Adipocyte (in vitro differentiated cells): Measurements from ENCODE around the gene TBC1D14.

Source experiments
- DNase-seq: peaks from one replicate; pipeline ENCODE4 v3.0.0-alpha.2; 2015; ENCODE audit warnings: low read depth
- H3K27me3 ChIP-seq: replicated peaks from 2 replicates; pipeline ENCODE4 v1.7.0; 2013; ENCODE audit warnings: mild to moderate bottlenecking, low read length, moderate library complexity; ENCODE audit not compliant: control insufficient read depth, insufficient read depth
- H3K36me3 ChIP-seq: 2 replicates; pipeline ENCODE4 v1.7.0; 2013; ENCODE audit warnings: low read length, mild to moderate bottlenecking, moderate library complexity; ENCODE audit not compliant: control insufficient read depth, insufficient read depth, severe bottlenecking
- H3K4me1 ChIP-seq: 2 replicates; pipeline ENCODE4 v1.7.0; 2013; ENCODE audit warnings: mild to moderate bottlenecking, low read length, moderate library complexity; ENCODE audit not compliant: control insufficient read depth, insufficient read depth
- H3K4me3 ChIP-seq: 2 replicates; pipeline ENCODE4 v1.7.0; 2013; ENCODE audit warnings: mild to moderate bottlenecking, low read length, moderate library complexity
- H3K9ac ChIP-seq: 2 replicates; pipeline ENCODE4 v1.7.0; 2013; ENCODE audit warnings: mild to moderate bottlenecking, low read length, moderate library complexity
- H3K9me3 ChIP-seq: 2 replicates; pipeline ENCODE4 v1.7.0; 2013; ENCODE audit warnings: mild to moderate bottlenecking, low read length, moderate library complexity; ENCODE audit not compliant: control insufficient read depth

Gene TBC1D14

DNA sequence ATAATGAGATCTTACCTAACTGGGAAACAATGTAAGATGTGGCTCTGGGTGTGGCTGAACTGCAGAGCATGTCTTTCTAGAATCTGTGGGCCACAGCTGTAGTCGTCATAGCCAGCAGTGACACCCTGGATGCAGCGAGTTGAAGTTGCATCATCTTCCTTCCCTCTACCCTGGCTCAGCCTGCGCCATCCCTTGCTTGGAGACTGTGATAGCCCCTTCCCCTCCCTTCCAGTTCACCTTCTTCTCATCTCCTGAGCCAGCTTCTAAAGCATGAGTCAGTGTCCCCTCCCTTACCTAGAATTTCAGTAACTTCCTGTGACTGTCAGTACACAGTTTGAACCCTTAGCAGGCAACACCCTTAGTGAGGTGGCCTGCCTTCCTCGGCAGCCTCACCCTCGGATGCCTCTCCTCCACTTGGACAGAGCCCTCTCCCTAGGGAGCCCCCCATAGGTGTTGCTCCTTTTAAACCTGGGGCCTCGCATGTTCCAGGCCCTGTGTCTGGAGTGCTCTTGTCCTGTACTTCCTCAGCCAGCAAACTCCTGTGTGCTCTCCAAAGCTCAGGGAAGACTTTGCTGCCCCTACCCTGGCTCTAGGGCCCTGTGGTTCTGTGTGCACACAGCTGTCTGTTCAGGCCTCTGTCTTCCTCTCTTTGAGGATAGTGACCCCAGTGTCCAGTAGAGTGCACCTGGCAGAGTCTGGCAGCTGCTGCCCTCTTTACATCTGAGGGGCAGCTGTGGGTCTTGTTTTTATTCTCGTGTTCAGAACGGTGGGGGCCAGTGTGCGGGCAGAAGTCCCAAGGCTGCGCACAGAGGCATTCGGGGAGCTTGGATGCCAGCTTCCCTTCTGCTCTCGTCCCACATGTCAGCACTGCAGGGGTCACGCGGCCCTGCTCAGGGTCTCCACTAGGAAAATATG is 89.8 kb downstream of the TBC1D14 start:
- no peaks in the 10 kb centered on the region for H3K27me3 ChIP-seq
- H3K4me3 ChIP-seq: no peak overlapping the region
- peaks cover 74% of the 10 kb centered on the region for H3K36me3 ChIP-seq
- peaks cover 6% of the 10 kb centered on the region for H3K4me1 ChIP-seq
- H3K9ac ChIP-seq: no peak overlapping the region
- DNase-seq: no peak
- H3K9me3 ChIP-seq: no peaks in the 10 kb centered on the region

DNA sequence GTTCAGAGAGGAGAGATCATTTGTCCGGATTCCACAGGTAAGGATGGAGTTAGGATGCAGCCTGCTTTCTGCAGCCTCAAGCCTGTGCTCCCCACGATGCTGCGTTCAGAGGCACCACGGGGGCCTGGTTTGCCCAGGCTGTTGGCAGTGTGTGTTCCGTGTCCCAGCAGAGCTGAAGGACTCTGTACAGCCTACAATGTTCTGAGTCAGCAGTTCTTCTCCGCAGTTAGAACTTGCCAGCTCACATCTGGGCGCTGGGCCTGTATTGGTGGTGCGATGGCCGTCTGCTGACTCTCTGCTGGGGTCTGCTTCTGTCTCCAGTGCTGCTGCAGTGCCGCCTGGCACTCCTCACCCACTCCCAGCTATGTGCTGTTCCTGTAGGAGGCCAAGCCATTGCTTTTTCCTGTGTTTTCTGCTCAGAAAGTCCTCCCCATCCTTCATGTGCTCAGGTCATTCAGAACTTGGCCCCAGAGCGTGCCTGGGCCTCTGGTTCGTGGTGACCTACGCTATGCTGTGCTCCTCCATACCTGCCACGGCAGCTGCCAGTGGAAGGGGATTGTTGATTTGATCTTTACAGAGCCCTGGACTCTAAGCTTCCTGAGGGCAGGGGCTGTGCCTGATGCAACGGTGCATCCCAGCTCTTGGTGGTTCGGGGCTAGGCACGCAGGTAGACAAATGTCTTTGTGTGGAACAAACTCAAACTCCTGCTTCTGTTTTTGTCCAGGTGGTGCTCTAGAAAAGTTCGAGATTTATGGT is 91.0 kb downstream of the TBC1D14 start:
- peaks cover 6% of the 10 kb centered on the region for H3K4me1 ChIP-seq
- H3K9ac ChIP-seq: no peak overlapping the region
- H3K36me3 ChIP-seq: peaks cover 74% of the 10 kb centered on the region
- no peak overlapping the region for H3K4me3 ChIP-seq
- no peaks in the 10 kb centered on the region for H3K27me3 ChIP-seq
- H3K9me3 ChIP-seq: no peaks in the 10 kb centered on the region
- DNase-seq: no peak

DNA sequence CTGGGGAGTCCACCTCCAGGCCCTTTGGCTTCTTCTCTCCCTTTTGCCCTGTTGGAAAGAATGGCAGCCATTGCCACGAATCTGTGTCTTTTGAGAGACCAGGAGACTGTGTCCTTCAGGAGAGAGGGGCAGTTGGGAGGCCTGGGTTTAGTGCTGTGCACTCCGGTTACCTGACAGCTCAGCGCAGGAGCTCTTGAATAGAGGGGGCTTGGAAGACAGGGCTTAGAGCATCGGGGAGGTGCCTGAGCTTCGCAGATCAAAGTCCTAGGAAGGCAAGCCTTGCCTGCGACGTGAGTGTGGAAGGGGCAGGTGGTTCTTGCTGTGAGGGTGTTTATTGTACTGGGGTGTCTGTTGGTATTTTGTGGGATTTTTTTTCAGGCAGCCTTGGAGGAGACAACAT is 91.6 kb downstream of the TBC1D14 start:
- peaks cover 71% of the 10 kb centered on the region for H3K36me3 ChIP-seq
- H3K27me3 ChIP-seq: no peaks in the 10 kb centered on the region
- no peaks in the 10 kb centered on the region for H3K9me3 ChIP-seq
- H3K4me3 ChIP-seq: no peak overlapping the region
- H3K9ac ChIP-seq: no peak overlapping the region
- no peak for DNase-seq
- peaks cover 6% of the 10 kb centered on the region for H3K4me1 ChIP-seq

DNA sequence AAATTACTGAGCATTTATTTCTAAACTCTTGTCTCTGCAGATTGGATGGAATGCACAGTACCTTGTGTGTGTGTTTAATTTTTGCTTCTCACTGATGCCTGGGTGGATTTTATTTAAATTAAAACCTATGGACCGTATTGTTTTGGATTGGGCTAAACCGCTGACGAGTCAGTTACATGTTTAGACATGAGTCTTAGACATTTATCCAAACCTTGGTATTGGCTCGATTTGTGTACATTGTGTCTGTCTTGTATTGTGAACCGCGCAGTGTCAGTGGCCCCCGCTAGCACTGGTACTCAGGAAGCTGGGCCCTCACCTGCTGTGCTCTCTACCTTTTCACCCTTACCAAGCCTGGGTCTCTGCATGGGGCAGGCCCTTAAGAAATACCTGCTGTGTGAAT is 92.7 kb downstream of the TBC1D14 start:
- DNase-seq: no peak
- Histone ChIP-seq H3K9me3 (no peaks in the 10 kb centered on the region), H3K9ac (no peak overlapping the region), H3K4me1 (peaks cover 6% of the 10 kb centered on the region), H3K4me3 (no peak overlapping the region), H3K27me3 (no peaks in the 10 kb centered on the region), H3K36me3 (peaks cover 67% of the 10 kb centered on the region)

DNA sequence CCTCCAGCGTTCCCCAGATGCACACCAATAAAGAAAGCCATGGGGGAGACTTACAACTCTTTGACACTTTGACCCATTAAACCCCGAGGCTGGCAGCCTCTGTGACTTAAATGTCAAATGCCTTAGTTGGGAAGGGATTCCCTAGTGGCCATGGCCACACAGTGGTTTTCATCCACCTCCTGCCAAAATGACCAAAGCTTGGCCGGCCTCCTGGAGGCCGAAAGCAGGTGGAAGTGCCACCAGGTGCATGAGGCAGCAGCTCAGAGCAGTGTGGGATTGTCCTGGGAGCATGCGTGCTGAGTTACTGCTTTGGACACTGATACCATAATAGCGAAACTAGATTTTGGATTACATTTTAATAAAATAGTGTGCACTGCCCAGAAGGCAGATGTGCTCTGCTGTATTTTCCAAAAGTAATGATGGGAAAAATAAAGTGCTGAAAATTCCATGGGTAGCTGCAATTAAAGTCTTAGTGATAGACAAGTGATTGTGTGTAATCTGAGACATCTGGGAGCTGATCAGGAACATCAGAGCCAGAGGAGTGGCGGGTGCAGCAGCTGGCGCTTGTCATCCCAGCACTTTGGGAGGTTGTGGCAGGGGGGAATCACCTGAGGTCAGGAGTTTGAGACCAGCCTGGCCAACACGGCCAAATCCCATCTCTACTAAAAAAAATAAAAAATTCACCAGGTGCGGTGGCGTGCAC is 93.7 kb downstream of the TBC1D14 start:
- Histone ChIP-seq H3K9me3 (no peaks in the 10 kb centered on the region), H3K36me3 (peaks cover 69% of the 10 kb centered on the region), H3K27me3 (no peaks in the 10 kb centered on the region), H3K4me3 (no peak overlapping the region), H3K9ac (no peak overlapping the region), H3K4me1 (peaks cover 6% of the 10 kb centered on the region)
- no peak for DNase-seq

DNA sequence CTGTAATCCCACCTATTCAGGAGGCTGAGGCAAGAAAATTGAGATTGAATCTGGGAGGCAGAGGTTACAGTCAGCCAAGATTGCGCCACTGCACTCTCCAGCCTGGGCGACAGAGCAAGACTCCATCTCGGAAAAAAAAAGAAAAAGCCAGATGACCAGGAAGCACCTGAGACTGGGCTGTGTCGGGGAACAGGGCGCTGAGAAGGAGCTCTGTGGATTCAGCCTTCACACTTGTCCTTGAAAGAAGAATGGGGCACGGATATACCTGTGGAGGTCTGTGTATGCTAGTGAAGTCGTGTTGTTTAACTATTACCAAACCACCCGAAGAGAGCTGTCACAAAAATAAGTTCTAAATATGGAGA is 94.2 kb downstream of the TBC1D14 start:
- DNase-seq: no peak
- H3K9ac ChIP-seq: no peak overlapping the region
- H3K36me3 ChIP-seq: peaks cover 66% of the 10 kb centered on the region
- no peaks in the 10 kb centered on the region for H3K9me3 ChIP-seq
- H3K27me3 ChIP-seq: no peaks in the 10 kb centered on the region
- no peak overlapping the region for H3K4me3 ChIP-seq
- H3K4me1 ChIP-seq: peaks cover 6% of the 10 kb centered on the region

DNA sequence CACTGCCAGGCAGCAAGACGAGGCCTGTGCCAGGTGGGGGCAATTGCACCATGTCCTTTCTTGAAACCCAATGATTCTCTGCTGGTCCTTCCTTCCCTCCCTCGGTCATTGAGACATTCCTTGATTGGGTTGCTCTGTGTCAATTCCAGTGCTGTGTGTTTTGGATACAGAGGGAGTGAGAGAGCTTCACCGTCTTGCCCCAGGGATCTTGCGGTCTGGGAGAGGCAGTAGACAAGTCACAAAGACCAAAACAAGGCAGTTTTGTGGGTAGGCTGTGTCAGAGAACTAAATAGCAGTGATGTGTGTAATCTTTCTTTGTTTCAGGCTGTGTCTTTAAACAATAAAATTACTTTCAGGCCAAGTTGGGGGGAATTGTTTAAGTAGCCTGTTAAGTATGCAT is 94.7 kb downstream of the TBC1D14 start:
- no peaks in the 10 kb centered on the region for H3K27me3 ChIP-seq
- no peak overlapping the region for H3K9ac ChIP-seq
- peak; percentile 90 for DNase-seq
- H3K36me3 ChIP-seq: peaks cover 65% of the 10 kb centered on the region
- H3K4me1 ChIP-seq: peaks cover 6% of the 10 kb centered on the region
- H3K9me3 ChIP-seq: no peaks in the 10 kb centered on the region
- H3K4me3 ChIP-seq: no peak overlapping the region

DNA sequence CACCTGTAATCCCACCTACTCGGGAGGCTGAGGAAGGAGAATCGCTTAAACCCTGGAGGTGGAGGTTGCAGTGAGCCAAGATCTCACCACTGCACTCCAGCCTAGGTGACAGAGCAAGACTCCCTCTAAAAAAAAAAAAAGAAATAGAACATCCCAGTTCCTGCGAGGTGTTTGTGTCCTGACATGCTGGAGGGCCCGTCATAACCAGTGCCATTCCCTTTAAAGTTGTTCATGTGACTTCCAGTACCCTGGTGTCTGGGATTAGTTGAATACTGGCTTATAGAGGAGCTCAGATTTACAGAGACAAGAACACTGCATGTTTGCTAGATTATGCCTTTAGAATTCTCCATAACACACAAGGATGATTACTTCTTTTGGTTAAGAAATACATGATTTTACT is 95.9 kb downstream of the TBC1D14 start:
- Histone ChIP-seq H3K27me3 (no peaks in the 10 kb centered on the region), H3K36me3 (peaks cover 64% of the 10 kb centered on the region), H3K9ac (no peak overlapping the region), H3K4me1 (peaks cover 6% of the 10 kb centered on the region), H3K9me3 (no peaks in the 10 kb centered on the region), H3K4me3 (no peak overlapping the region)
- no peak for DNase-seq

DNA sequence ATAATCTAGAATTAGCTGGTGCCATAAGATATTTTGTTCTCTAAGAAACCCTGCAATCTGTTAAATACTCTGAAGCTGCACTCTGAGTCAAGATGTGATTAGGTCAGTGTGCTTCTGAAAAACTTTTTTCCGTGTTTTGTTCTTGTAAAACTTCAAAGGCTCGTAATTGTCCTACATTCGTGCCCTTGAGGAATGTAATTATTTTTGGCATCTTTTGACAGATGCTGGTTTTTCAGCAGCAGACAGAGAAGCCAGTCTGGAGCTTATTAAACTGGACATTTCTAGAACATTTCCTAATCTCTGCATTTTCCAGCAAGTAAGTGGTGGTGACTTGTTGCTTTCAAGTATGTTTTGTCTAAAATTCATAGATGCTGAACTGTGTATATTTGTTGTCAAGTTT is 96.8 kb downstream of the TBC1D14 start:
- Histone ChIP-seq H3K9me3 (no peaks in the 10 kb centered on the region), H3K9ac (no peak overlapping the region), H3K27me3 (no peaks in the 10 kb centered on the region), H3K36me3 (peaks cover 64% of the 10 kb centered on the region), H3K4me3 (no peak overlapping the region), H3K4me1 (peaks cover 6% of the 10 kb centered on the region)
- DNase-seq: peak; percentile 46

DNA sequence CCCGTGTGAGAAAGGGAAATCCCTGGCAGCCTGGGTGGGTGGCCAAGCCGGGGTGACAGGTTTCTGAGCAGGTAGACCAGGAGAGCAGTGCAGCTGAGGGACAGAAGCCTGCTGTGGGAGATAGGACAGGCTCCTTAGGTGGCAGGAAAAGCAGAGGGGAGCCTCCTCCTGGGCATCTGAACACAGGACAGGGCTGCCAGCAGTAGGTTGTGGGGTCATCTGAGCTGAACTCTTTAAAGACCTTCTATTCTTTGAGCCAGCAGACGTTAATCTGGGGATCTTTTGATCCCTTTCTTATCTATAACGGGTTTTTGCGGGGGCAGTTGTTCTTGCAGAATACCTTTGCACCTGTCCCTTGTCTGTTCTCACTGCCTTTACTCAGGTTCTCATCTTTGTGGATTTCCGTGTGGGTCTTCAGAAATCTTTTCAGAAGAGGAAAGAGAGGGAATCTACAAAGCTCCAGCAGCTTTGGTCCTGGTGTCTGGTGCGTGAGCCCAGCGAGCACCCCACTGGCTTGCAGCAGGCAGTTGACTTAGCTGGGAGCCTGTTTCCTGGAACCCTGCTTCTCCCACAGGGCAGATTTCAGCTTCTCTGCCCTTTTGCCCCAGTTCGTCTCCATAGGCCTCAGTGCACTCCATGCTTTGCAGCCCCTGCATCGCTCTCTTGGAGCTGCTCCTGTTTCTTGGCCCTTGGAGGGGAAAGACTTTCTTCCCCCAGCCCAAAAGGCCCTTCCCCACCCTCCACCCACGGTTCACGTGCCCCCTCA is 97.7 kb downstream of the TBC1D14 start:
- Histone ChIP-seq H3K4me3 (no peak overlapping the region), H3K4me1 (peaks cover 6% of the 10 kb centered on the region), H3K27me3 (no peaks in the 10 kb centered on the region), H3K9me3 (no peaks in the 10 kb centered on the region), H3K9ac (no peak overlapping the region), H3K36me3 (peaks cover 57% of the 10 kb centered on the region)
- DNase-seq: no peak
